GM10248 (cell line): ENCODE data around the gene SPAG16.

Experiments used
- CTCF ChIA-PET: fragments of 300-600 bp; sonication (Branson Sonifier 250); formaldehyde crosslinking; extraction: SDS; loops from one replicate; lab custom pipeline; 2021; ENCODE audit warnings: antibody characterized with exemption; lab: Yijun Ruan, JAX
- POLR2A ChIA-PET: fragments of 350-650 bp; sonication (Branson Sonifier 250); formaldehyde crosslinking; extraction: SDS; loops from one replicate; lab custom pipeline; 2020; ENCODE audit warnings: antibody characterized with exemption; lab: Yijun Ruan, JAX
- DNase-seq: peaks from one replicate; pipeline ENCODE4 v3.0.0; 2012; ENCODE audit errors: extremely low spot score
- TF ChIP-seq, protein P1 (sequence below): IDR thresholded peaks from 2 replicates; pipeline ENCODE4 v1.5.1; 2012; ENCODE audit warnings: mild to moderate bottlenecking, low read depth; ENCODE audit errors: extremely low read depth, missing control alignments, control extremely low read depth

The SPAG16 gene

DNA sequence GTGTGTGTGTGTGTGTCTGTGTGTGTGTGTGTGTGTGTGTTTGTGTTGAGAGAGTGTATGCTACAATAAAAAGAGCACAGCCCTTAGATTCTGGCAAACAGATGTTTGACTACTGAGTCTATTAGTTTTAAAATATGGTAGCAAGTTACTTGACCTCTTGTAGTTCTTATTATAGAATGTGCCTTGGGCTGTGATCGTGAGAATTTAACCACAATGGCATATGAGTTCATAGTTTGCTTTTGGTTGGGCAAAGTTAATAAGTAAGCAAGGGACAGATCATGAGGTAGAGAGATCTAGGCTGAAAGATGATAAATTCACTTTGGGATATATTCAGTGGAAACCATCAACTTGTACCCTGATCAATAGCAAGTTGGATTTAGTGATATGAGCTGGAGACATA, 792.3 kb downstream of the SPAG16 start:
- ChIA-PET POLR2A (no interaction called here), CTCF (no interaction called here)
- TF ChIP-seq, protein P1, sequence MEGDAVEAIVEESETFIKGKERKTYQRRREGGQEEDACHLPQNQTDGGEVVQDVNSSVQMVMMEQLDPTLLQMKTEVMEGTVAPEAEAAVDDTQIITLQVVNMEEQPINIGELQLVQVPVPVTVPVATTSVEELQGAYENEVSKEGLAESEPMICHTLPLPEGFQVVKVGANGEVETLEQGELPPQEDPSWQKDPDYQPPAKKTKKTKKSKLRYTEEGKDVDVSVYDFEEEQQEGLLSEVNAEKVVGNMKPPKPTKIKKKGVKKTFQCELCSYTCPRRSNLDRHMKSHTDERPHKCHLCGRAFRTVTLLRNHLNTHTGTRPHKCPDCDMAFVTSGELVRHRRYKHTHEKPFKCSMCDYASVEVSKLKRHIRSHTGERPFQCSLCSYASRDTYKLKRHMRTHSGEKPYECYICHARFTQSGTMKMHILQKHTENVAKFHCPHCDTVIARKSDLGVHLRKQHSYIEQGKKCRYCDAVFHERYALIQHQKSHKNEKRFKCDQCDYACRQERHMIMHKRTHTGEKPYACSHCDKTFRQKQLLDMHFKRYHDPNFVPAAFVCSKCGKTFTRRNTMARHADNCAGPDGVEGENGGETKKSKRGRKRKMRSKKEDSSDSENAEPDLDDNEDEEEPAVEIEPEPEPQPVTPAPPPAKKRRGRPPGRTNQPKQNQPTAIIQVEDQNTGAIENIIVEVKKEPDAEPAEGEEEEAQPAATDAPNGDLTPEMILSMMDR, result no peak
- DNase-seq, result no peak

DNA sequence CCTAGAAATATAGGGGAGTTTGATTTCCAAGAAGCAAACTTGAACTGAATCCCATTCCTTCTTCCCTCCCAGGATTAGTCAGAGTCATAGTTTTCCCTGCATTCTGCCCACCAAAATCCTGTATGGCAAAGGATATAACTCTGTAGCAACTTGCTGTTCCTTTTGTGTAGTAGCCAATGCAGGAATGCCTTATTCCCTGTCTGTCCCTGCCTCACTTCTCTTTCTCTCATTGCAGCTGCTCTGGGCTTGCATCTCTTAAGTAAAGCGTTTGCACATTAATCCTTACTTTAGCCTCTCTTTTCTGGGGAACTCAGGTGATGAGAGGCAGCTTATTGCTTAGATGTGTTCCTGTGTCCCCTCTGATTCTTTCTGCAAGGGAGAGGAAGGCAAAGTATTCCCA, 793.5 kb downstream of the SPAG16 start:
- POLR2A ChIA-PET, result no interaction called here
- CTCF ChIA-PET, result interaction anchor here (1.1 kb wide), 1 partner anchor 20 kb away, joined by 3 read pairs; no protein-coding TSS in a partner anchor
- TF ChIP-seq, protein P1, result no peak
- no peak for DNase-seq

DNA sequence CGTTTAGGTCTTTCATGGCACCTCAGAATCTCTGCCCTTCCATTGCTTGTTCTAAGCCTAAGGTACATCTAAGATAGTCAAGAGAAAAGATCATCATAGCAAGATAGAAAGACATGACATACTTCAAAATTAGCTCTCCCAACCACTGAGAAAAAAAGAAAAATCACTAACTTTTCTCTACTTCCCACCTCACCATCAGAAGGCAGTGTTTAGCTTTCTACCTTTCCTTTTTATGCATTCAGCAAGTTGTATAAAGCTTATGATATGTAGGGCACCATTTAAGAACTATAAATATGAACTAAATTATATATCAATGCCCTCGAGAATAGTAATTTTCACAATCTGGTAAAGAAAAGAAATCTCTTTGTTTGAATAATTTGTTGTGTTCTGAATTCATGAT, 794.8 kb downstream of the SPAG16 start:
- no peak for DNase-seq
- TF ChIP-seq, protein P1, result no peak
- CTCF ChIA-PET, result interaction anchor here (1.1 kb wide), 1 partner anchor 9 kb away, joined by 3 read pairs; no protein-coding TSS in a partner anchor
- POLR2A ChIA-PET, result no interaction called here

DNA sequence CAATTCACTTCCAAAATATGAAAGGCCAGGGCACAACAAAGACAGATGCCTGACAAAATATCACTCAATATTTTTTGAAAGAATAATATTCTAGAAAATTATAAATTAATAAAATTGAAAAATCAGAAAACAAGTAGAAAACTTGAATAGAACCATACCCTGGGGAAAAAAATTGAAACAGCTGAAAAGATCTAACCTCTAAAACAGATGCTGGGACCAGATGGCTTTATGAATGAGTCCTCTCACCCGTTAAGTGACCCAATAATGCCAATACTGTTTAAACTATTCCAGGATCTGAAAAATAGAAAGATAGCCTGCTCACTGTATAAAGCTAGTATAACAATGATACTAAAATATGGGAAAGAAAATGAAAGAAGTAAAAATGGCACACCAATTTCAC, 804.3 kb downstream of the SPAG16 start:
- ChIA-PET CTCF (interaction anchor here (1.8 kb wide), 1 partner anchor 10 kb away, joined by 5 read pairs; no protein-coding TSS in a partner anchor), POLR2A (no interaction called here)
- TF ChIP-seq, protein P1, result no peak
- DNase-seq, result no peak

DNA sequence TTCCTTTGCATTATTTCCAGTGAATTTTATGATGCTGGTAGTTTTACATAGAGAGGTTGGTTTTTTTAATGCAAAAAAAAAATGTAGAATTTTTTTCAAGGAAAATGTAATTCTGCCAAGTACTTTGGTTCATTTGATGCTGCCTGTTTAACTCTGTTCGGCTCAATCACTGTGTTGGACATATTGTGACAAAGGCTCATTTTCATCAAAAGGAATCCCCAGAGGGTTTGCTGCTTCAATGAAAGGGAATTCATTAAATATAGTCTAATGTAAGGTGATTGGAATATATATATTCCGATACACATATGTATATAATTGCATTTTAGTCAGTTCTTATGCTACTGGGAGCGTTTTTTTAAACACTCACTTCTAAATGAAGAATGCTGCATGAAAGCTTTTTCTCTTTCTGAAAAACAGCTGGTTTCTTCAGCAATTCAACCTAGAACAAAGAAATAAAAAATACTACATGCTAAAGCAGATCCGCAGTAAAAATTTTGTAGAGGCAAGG, 812.0 kb downstream of the SPAG16 start:
- POLR2A ChIA-PET, result no interaction called here
- TF ChIP-seq, protein P1, result no peak
- no peak for DNase-seq
- CTCF ChIA-PET, result no interaction called here

DNA sequence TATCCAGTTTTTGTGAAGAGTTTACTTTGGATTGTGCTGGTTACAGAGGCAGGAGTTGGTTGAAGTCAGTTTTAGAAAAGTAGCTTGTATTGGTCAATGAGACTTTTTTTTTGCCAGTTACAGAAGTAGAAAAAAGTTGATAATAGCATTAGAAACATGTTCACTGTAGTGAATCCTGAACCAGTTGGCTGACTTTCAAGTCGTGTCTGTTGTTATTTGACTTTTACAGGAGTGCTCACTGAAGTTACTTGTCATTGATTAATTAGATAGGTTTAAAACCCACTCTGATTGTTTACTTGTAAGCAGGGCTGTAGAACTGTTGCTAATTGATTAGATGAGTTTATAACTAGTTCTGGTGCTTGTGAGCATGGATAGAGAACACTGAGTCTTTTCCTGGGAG, 814.5 kb downstream of the SPAG16 start:
- ChIA-PET POLR2A (no interaction called here), CTCF (interaction anchor here (1.4 kb wide), 1 partner anchor 9 kb away, joined by 5 read pairs; no protein-coding TSS in a partner anchor)
- TF ChIP-seq, protein P1, result no peak
- DNase-seq, result no peak
